GM12872 (cell line): ENCODE measurements around the gene TMEM59L.

Source experiments
- TF ChIP-seq, protein P1 (sequence below): IDR thresholded peaks from 3 replicates; pipeline ENCODE4 v1.5.1; 2011; ENCODE audit warnings: low read depth, mild to moderate bottlenecking, low read length, moderate library complexity; ENCODE audit not compliant: insufficient read depth

TMEM59L gene

DNA sequence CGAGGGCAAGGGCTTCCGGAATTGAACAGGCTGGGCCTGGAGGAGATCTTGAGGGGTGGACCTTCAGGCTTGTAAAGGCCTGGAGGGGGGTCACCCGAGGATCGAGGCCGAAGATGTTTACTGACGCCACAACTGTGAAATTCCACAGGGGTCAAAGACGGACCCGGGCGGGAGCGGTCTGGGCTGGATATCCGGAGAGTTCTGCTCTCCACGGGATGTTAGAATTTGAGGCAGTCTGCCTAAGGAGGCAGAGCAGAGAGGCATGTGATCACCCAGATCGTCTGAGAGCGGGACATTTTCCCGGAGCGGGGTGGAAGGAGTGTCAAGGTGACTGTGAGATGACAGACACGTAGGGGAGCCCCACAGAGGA, 37.3 kb downstream of the TMEM59L start:
- TF ChIP-seq, protein P1, sequence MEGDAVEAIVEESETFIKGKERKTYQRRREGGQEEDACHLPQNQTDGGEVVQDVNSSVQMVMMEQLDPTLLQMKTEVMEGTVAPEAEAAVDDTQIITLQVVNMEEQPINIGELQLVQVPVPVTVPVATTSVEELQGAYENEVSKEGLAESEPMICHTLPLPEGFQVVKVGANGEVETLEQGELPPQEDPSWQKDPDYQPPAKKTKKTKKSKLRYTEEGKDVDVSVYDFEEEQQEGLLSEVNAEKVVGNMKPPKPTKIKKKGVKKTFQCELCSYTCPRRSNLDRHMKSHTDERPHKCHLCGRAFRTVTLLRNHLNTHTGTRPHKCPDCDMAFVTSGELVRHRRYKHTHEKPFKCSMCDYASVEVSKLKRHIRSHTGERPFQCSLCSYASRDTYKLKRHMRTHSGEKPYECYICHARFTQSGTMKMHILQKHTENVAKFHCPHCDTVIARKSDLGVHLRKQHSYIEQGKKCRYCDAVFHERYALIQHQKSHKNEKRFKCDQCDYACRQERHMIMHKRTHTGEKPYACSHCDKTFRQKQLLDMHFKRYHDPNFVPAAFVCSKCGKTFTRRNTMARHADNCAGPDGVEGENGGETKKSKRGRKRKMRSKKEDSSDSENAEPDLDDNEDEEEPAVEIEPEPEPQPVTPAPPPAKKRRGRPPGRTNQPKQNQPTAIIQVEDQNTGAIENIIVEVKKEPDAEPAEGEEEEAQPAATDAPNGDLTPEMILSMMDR, result no peak

DNA sequence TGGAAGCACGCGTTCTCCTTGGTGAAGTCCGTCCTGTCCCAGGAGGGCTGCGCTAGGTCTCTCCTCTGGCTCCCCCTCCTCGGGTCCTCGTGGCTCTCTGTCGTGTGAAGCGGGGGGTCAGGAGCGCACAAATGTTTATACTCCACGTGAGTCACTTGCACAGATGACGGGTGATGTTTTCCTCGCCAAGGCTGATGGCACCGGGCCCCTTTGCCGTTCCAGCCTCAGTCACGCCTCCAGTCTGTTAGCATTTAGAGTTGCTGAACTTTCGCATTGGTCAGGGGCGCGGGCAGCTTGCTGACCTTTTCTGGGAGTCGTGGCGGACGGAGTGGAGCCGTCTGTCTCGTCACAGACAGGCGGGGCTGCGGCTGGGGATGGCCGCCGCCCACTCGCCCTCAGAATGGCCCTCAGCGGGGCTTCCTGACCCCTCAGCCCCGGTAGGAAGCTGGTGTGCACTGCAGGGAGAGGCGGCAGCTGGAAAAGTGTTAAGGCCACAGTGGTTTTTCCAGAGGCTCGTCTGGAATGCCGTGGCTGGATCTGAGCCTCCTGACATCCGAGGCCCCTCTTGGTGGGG, 37.9 kb downstream of the TMEM59L start:
- TF ChIP-seq, protein P1, result no peak

DNA sequence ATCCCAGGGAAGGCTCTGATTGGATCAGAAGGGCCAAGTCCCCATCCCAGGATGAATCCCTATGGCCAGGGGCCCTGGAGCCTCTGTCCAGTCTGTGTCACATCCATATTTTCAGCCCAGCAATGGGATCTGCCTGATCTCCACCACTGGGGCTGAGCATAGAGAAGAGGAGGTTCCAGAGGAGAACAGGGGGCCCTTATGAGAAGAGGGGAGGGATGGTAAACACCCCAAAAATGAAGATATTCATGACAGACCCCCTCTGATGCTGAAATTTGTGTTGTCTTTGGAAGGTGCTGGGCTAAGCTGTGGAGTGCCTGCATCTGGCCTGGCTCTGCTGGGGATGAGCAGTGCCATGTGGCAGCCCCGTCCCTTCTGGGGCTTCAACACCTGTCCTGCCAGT, 38.6 kb downstream of the TMEM59L start:
- TF ChIP-seq, protein P1, result no peak

DNA sequence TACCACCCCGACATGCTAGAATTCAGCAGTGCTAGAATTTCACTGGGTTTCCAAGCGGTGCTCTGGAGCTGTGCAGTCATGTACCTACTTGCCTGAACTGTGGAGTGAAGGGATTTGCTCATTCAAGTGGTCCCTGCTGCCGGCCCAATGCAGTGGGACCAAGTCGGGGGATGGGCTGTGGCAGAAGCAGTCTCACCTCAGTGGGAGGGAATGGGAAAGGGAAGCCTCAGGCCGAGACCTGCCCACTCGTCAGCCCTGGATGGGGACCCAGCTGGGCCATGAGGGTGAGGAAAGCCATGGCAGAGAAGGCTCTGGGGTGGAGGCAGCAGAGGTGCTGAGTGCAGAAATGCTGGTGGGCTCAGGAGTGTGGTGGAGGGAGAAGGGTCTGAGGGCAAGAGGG, 39.1 kb downstream of the TMEM59L start:
- TF ChIP-seq, protein P1, result no peak

DNA sequence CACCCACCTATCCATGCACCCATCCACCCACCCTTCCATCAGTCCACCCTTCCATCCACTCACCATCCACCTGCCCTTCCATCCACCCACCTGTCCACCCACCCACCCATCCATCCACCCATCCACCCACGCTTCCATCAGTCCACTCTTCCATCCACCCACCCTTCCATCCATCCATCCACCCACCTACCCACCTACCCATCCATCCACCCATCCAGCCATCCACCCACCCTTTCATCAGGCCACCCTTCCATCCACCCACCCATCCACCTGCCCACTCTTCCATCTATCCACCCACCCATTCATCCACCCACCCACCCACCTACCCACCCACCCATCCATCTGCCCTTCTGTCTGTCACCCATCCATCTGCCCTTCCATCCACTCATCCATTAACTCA, 41.2 kb downstream of the TMEM59L start:
- TF ChIP-seq, protein P1, result no peak

DNA sequence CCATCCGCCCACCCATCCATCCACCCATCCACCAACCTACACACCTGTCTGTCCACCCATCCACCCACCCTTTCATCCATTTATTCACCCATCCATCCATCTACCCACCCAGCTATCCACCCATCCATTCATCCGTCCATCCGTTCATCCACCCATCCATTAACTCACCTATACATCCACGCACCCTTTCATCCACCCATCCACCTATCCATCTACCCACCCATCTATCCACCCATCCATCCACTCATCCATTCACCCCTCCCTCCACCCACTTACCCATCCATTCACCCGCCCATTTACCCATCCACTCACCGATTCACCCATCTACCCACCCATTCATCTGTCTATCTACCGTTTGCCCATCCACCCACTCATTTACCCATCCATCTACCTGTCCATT, 41.8 kb downstream of the TMEM59L start:
- TF ChIP-seq, protein P1, result no peak

DNA sequence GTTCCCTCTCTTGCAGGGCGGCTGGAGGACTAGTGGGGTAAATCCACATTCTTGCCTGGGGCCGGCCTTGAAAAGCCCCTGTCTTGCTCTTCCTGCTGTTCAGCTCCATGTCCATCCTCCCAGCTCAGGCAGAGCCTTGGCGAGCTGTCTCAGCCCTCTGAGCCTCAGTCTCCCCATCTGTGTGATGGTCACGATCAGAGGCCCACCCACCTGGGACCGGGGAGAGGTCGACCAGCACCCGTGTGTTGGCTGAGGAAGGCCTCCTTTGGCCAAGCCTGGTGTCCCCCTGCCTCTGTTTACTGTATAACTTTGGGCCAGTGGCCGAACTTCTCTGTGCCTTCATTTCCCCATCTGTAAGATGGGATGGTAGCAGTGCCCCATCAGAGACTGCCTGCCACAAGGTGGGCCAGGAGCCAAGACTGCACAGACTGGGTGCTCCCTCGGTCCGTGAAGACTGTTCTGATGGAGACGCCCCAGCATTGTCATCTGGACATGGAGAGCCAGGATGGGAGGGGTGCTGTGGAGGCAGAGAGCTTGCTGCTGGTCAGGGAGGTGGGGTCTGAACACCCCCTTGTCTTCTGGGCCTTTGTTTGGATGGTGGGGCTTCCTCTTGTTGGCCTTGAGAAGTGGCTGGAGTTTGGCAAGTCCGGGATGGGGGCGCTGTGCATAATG, 42.6 kb downstream of the TMEM59L start:
- TF ChIP-seq, protein P1, result no peak
